ENCODE data around the gene NMRK1.

Gene NMRK1

GRCh38 chr9:75065510-75065909, 22.4 kb downstream of the NMRK1 start:
- Histone ChIP-seq H3K4me1 (ENCODE audit: control insufficient read depth in 1 of 2, insufficient read depth in 2 of 2, low read length in 2 of 2) (no peaks in the 10 kb centered on the region), H3K9ac (ENCODE audit: low read depth in 1 of 2, low read length in 2 of 2) (no peak overlapping the region), H3K4me3 (ENCODE audit: low read depth in 1 of 2, low read length in 2 of 2) (no peak overlapping the region), H3K9me3 (ENCODE audit: control insufficient read depth in 1 of 2, low read length in 2 of 2) (no peaks in the 10 kb centered on the region), H3K27ac (ENCODE audit: low read depth, low read length) (no peak overlapping the region), H3K27me3 (ENCODE audit: control insufficient read depth in 1 of 2, insufficient read depth in 2 of 2, low read length in 2 of 2) (no peaks in the 10 kb centered on the region), H3K36me3 (ENCODE audit: control insufficient read depth in 1 of 2, insufficient read depth in 2 of 2, low read length in 2 of 2) (peaks cover 22 to 26% of the 10 kb centered on the region in 2 donors)

- peaks cover 23 to 26% of the 10 kb centered on the region in 2 donors for H3K36me3 ChIP-seq (ENCODE audit: control insufficient read depth in 1 of 2, insufficient read depth in 2 of 2, low read length in 2 of 2)
- H3K27ac ChIP-seq (ENCODE audit: low read depth, low read length), result no peak overlapping the region
- H3K4me3 ChIP-seq (ENCODE audit: low read depth in 1 of 2, low read length in 2 of 2), result no peak overlapping the region
- H3K9ac ChIP-seq (ENCODE audit: low read depth in 1 of 2, low read length in 2 of 2), result no peak overlapping the region
- no peaks in the 10 kb centered on the region for H3K4me1 ChIP-seq (ENCODE audit: control insufficient read depth in 1 of 2, insufficient read depth in 2 of 2, low read length in 2 of 2)
- no peaks in the 10 kb centered on the region for H3K27me3 ChIP-seq (ENCODE audit: control insufficient read depth in 1 of 2, insufficient read depth in 2 of 2, low read length in 2 of 2)
- H3K9me3 ChIP-seq (ENCODE audit: control insufficient read depth in 1 of 2, low read length in 2 of 2), result no peaks in the 10 kb centered on the region
Measured at GRCh38 chr9:75064307-75065025, 23.5 kb downstream of the NMRK1 start.

GRCh38 chr9:75063556-75064305, 24.2 kb downstream of the NMRK1 start:
- peaks cover 18 to 24% of the 10 kb centered on the region in 2 donors for H3K36me3 ChIP-seq (ENCODE audit: control insufficient read depth in 1 of 2, insufficient read depth in 2 of 2, low read length in 2 of 2)
- no peak overlapping the region for H3K9ac ChIP-seq (ENCODE audit: low read depth in 1 of 2, low read length in 2 of 2)
- no peaks in the 10 kb centered on the region for H3K9me3 ChIP-seq (ENCODE audit: control insufficient read depth in 1 of 2, low read length in 2 of 2)
- H3K4me1 ChIP-seq (ENCODE audit: control insufficient read depth in 1 of 2, insufficient read depth in 2 of 2, low read length in 2 of 2), result no peaks in the 10 kb centered on the region
- no peak overlapping the region for H3K27ac ChIP-seq (ENCODE audit: low read depth, low read length)
- H3K4me3 ChIP-seq (ENCODE audit: low read depth in 1 of 2, low read length in 2 of 2), result no peak overlapping the region
- no peaks in the 10 kb centered on the region for H3K27me3 ChIP-seq (ENCODE audit: control insufficient read depth in 1 of 2, insufficient read depth in 2 of 2, low read length in 2 of 2)

- no peak overlapping the region for H3K4me3 ChIP-seq (ENCODE audit: low read depth in 1 of 2, low read length in 2 of 2)
Measured at GRCh38 chr9:75061169-75061568, 26.8 kb downstream of the NMRK1 start.

GRCh38 chr9:75054368-75055001, 33.5 kb downstream of the NMRK1 start:
- no peak overlapping the region for H3K4me3 ChIP-seq (ENCODE audit: low read depth in 1 of 2, low read length in 2 of 2)
- H3K36me3 ChIP-seq (ENCODE audit: control insufficient read depth in 1 of 2, insufficient read depth in 2 of 2, low read length in 2 of 2), result no peaks in the 10 kb centered on the region
- no peaks in the 10 kb centered on the region for H3K4me1 ChIP-seq (ENCODE audit: control insufficient read depth in 1 of 2, insufficient read depth in 2 of 2, low read length in 2 of 2)
- no peaks in the 10 kb centered on the region for H3K9me3 ChIP-seq (ENCODE audit: control insufficient read depth in 1 of 2, low read length in 2 of 2)
- no peak overlapping the region for H3K27ac ChIP-seq (ENCODE audit: low read depth, low read length)
- H3K9ac ChIP-seq (ENCODE audit: low read depth in 1 of 2, low read length in 2 of 2), result no peak overlapping the region
- H3K27me3 ChIP-seq (ENCODE audit: control insufficient read depth in 1 of 2, insufficient read depth in 2 of 2, low read length in 2 of 2), result no peaks in the 10 kb centered on the region

More at GRCh38 chr9:75061169-75061568, 26.8 kb downstream of the NMRK1 start:
- H3K36me3 ChIP-seq (ENCODE audit: control insufficient read depth in 1 of 2, insufficient read depth in 2 of 2, low read length in 2 of 2), result peaks cover 9 to 13% of the 10 kb centered on the region in 2 donors
- H3K9me3 ChIP-seq (ENCODE audit: control insufficient read depth in 1 of 2, low read length in 2 of 2), result no peaks in the 10 kb centered on the region
- no peak overlapping the region for H3K27ac ChIP-seq (ENCODE audit: low read depth, low read length)
- no peak overlapping the region for H3K9ac ChIP-seq (ENCODE audit: low read depth in 1 of 2, low read length in 2 of 2)
- H3K27me3 ChIP-seq (ENCODE audit: control insufficient read depth in 1 of 2, insufficient read depth in 2 of 2, low read length in 2 of 2), result no peaks in the 10 kb centered on the region
- no peaks in the 10 kb centered on the region for H3K4me1 ChIP-seq (ENCODE audit: control insufficient read depth in 1 of 2, insufficient read depth in 2 of 2, low read length in 2 of 2)

GRCh38 chr9:75053869-75054268, 34.1 kb downstream of the NMRK1 start:
- Histone ChIP-seq H3K36me3 (ENCODE audit: control insufficient read depth in 1 of 2, insufficient read depth in 2 of 2, low read length in 2 of 2) (no peaks in the 10 kb centered on the region), H3K4me1 (ENCODE audit: control insufficient read depth in 1 of 2, insufficient read depth in 2 of 2, low read length in 2 of 2) (no peaks in the 10 kb centered on the region), H3K27me3 (ENCODE audit: control insufficient read depth in 1 of 2, insufficient read depth in 2 of 2, low read length in 2 of 2) (no peaks in the 10 kb centered on the region), H3K9ac (ENCODE audit: low read depth in 1 of 2, low read length in 2 of 2) (no peak overlapping the region), H3K9me3 (ENCODE audit: control insufficient read depth in 1 of 2, low read length in 2 of 2) (no peaks in the 10 kb centered on the region), H3K4me3 (ENCODE audit: low read depth in 1 of 2, low read length in 2 of 2) (no peak overlapping the region), H3K27ac (ENCODE audit: low read depth, low read length) (no peak overlapping the region)

- Histone ChIP-seq H3K9ac (ENCODE audit: low read depth in 1 of 2, low read length in 2 of 2) (no peak overlapping the region), H3K36me3 (ENCODE audit: control insufficient read depth in 1 of 2, insufficient read depth in 2 of 2, low read length in 2 of 2) (no peaks in the 10 kb centered on the region), H3K27me3 (ENCODE audit: control insufficient read depth in 1 of 2, insufficient read depth in 2 of 2, low read length in 2 of 2) (peaks cover 0 to 4% of the 10 kb centered on the region in 2 donors), H3K9me3 (ENCODE audit: control insufficient read depth in 1 of 2, low read length in 2 of 2) (no peaks in the 10 kb centered on the region), H3K4me3 (ENCODE audit: low read depth in 1 of 2, low read length in 2 of 2) (no peak overlapping the region), H3K27ac (ENCODE audit: low read depth, low read length) (no peak overlapping the region), H3K4me1 (ENCODE audit: control insufficient read depth in 1 of 2, insufficient read depth in 2 of 2, low read length in 2 of 2) (no peaks in the 10 kb centered on the region)
Measured at GRCh38 chr9:75051285-75051684, 36.7 kb downstream of the NMRK1 start.

- H3K27ac ChIP-seq (ENCODE audit: low read depth, low read length), result no peak overlapping the region
- no peak overlapping the region for H3K9ac ChIP-seq (ENCODE audit: low read depth in 1 of 2, low read length in 2 of 2)
- H3K4me3 ChIP-seq (ENCODE audit: low read depth in 1 of 2, low read length in 2 of 2), result no peak overlapping the region
- H3K9me3 ChIP-seq (ENCODE audit: control insufficient read depth in 1 of 2, low read length in 2 of 2), result no peaks in the 10 kb centered on the region
- no peaks in the 10 kb centered on the region for H3K36me3 ChIP-seq (ENCODE audit: control insufficient read depth in 1 of 2, insufficient read depth in 2 of 2, low read length in 2 of 2)
- peaks cover 0 to 4% of the 10 kb centered on the region in 2 donors for H3K27me3 ChIP-seq (ENCODE audit: control insufficient read depth in 1 of 2, insufficient read depth in 2 of 2, low read length in 2 of 2)
- H3K4me1 ChIP-seq (ENCODE audit: control insufficient read depth in 1 of 2, insufficient read depth in 2 of 2, low read length in 2 of 2), result no peaks in the 10 kb centered on the region
Measured at GRCh38 chr9:75047506-75047905, 40.4 kb downstream of the NMRK1 start.

- Histone ChIP-seq H3K9me3 (ENCODE audit: control insufficient read depth in 1 of 2, low read length in 2 of 2) (no peaks in the 10 kb centered on the region), H3K27me3 (ENCODE audit: control insufficient read depth in 1 of 2, insufficient read depth in 2 of 2, low read length in 2 of 2) (peaks cover 0 to 4% of the 10 kb centered on the region in 2 donors), H3K36me3 (ENCODE audit: control insufficient read depth in 1 of 2, insufficient read depth in 2 of 2, low read length in 2 of 2) (no peaks in the 10 kb centered on the region), H3K27ac (ENCODE audit: low read depth, low read length) (no peak overlapping the region), H3K9ac (ENCODE audit: low read depth in 1 of 2, low read length in 2 of 2) (no peak overlapping the region), H3K4me1 (ENCODE audit: control insufficient read depth in 1 of 2, insufficient read depth in 2 of 2, low read length in 2 of 2) (no peaks in the 10 kb centered on the region), H3K4me3 (ENCODE audit: low read depth in 1 of 2, low read length in 2 of 2) (no peak overlapping the region)
Measured at GRCh38 chr9:75046725-75047345, 41.1 kb downstream of the NMRK1 start.

GRCh38 chr9:75041041-75041440, 46.9 kb downstream of the NMRK1 start:
- no peaks in the 10 kb centered on the region for H3K4me1 ChIP-seq (ENCODE audit: control insufficient read depth in 1 of 2, insufficient read depth in 2 of 2, low read length in 2 of 2)
- no peaks in the 10 kb centered on the region for H3K36me3 ChIP-seq (ENCODE audit: control insufficient read depth in 1 of 2, insufficient read depth in 2 of 2, low read length in 2 of 2)
- no peak overlapping the region for H3K27ac ChIP-seq (ENCODE audit: low read depth, low read length)
- H3K9me3 ChIP-seq (ENCODE audit: control insufficient read depth in 1 of 2, low read length in 2 of 2), result no peaks in the 10 kb centered on the region
- no peak overlapping the region for H3K4me3 ChIP-seq (ENCODE audit: low read depth in 1 of 2, low read length in 2 of 2)
- H3K27me3 ChIP-seq (ENCODE audit: control insufficient read depth in 1 of 2, insufficient read depth in 2 of 2, low read length in 2 of 2), result no peaks in the 10 kb centered on the region
- no peak overlapping the region for H3K9ac ChIP-seq (ENCODE audit: low read depth in 1 of 2, low read length in 2 of 2)

Data from duodenal mucosa (tissue), 2 donors.